CD14-positive monocyte (primary cell): ENCODE data around the gene C17orf50. TPM values are rescaled to one million over a fixed set of nuclear protein-coding genes. Genes with fewer than 3 reads are reported as not detected.

ENCODE experiments used
- DNase-seq, 3 donors: peaks; one replicate each; pipeline ENCODE4 v3.0.0-alpha.2; 2011 to 2022
- H2AFZ ChIP-seq: 2 replicates; pipeline ENCODE4 v1.6.0; 2012; ENCODE audit warnings: mild to moderate bottlenecking, low read depth, low read length, inconsistent platforms; ENCODE audit not compliant: insufficient read depth, poor library complexity, severe bottlenecking
- H3K27ac ChIP-seq, 2 donors: 1 replicate in 1 of 2; 2 replicates in 1 of 2; pipeline ENCODE4 v1.5.1; 2012 to 2013; ENCODE audit warnings: low read length in 2 of 2, control low read depth in 1 of 2, inconsistent platforms in 1 of 2, low read depth in 1 of 2, mild to moderate bottlenecking in 1 of 2
- H3K27me3 ChIP-seq, 2 donors: one replicate each; pipeline versions ENCODE4 v1.6.0 to v1.6.1; 2011 to 2013; ENCODE audit warnings: low read length in 2 of 2; ENCODE audit not compliant: control insufficient read depth in 2 of 2, insufficient read depth in 2 of 2
- H3K36me3 ChIP-seq, 2 donors: replicated peaks in 1 of 2; 1 replicate in 1 of 2; 2 replicates in 1 of 2; pipeline versions ENCODE4 v1.5.1 to v1.6.1; 2012 to 2013; ENCODE audit warnings: low read length in 2 of 2, control low read depth in 1 of 2, inconsistent platforms in 1 of 2, mild to moderate bottlenecking in 1 of 2; ENCODE audit not compliant: insufficient read depth in 2 of 2, control insufficient read depth in 1 of 2
- H3K4me1 ChIP-seq, 2 donors: 1 replicate in 1 of 2; 2 replicates in 1 of 2; pipeline versions ENCODE4 v1.5.1 to v1.6.1; 2012 to 2013; ENCODE audit warnings: low read length in 2 of 2, control low read depth in 1 of 2, inconsistent platforms in 1 of 2, mild to moderate bottlenecking in 1 of 2, moderate library complexity in 1 of 2; ENCODE audit not compliant: insufficient read depth in 2 of 2, control insufficient read depth in 1 of 2
- H3K4me2 ChIP-seq: replicated peaks from 2 replicates; pipeline ENCODE3; 2012; ENCODE audit warnings: low read length, moderate library complexity, mild to moderate bottlenecking; ENCODE audit not compliant: poor library complexity, severe bottlenecking; ENCODE audit errors: extremely low read depth
- H3K4me3 ChIP-seq, 3 experiments: fragments of 200-600 bp in 1 of 3; sonication (generic) in 1 of 3; replicated peaks in 1 of 3; 1 replicate in 2 of 3; 2 replicates in 1 of 3; pipeline ENCODE4 v1.5.1; 2011 to 2013; ENCODE audit warnings: low read length in 3 of 3, mild to moderate bottlenecking in 3 of 3, control low read depth in 2 of 3, low read depth in 2 of 3, inconsistent platforms in 1 of 3, moderate library complexity in 1 of 3
- H3K79me2 ChIP-seq: 2 replicates; pipeline ENCODE4 v1.6.0; 2012; ENCODE audit warnings: mild to moderate bottlenecking, control low read depth, inconsistent platforms, low read length, moderate library complexity; ENCODE audit not compliant: insufficient read depth
- H3K9ac ChIP-seq: 2 replicates; pipeline ENCODE4 v1.6.0; 2017; ENCODE audit warnings: low read length, mild to moderate bottlenecking; ENCODE audit not compliant: insufficient read depth, poor library complexity, severe bottlenecking
- H3K9me3 ChIP-seq, 2 donors: replicated peaks in 1 of 2; 1 replicate in 1 of 2; 2 replicates in 1 of 2; pipeline versions ENCODE4 v1.5.1 to v1.6.1; 2012 to 2013; ENCODE audit warnings: low read length in 2 of 2, control low read depth in 1 of 2; ENCODE audit not compliant: control insufficient read depth in 1 of 2, insufficient read depth in 1 of 2
- H4K20me1 ChIP-seq: 2 replicates; pipeline ENCODE4 v1.6.0; 2012; ENCODE audit warnings: mild to moderate bottlenecking, low read length, control low read depth, moderate library complexity; ENCODE audit not compliant: insufficient read depth
- H3K27ac Mint-ChIP-seq, 7 donors: one replicate each; pipeline ENCODE4 v1.8.0; 2020; ENCODE audit warnings: mild to moderate bottlenecking in 7 of 7, mixed read lengths in 7 of 7, moderate library complexity in 6 of 7, inconsistent platforms in 2 of 7
- H3K27me3 Mint-ChIP-seq, 3 donors: one replicate each; pipeline ENCODE4 v1.8.0; 2021 to 2022; ENCODE audit warnings: low read depth in 3 of 3, mild to moderate bottlenecking in 3 of 3, mixed read lengths in 3 of 3, moderate library complexity in 3 of 3, inconsistent platforms in 1 of 3
- H3K36me3 Mint-ChIP-seq, 2 donors: one replicate each; pipeline ENCODE4 v1.8.0; 2020; ENCODE audit warnings: mixed read lengths in 2 of 2, inconsistent platforms in 1 of 2, mild to moderate bottlenecking in 1 of 2
- H3K4me1 Mint-ChIP-seq: one replicate; pipeline ENCODE4 v1.8.0; 2020; ENCODE audit warnings: mild to moderate bottlenecking, mixed read lengths
- H3K4me3 Mint-ChIP-seq, 2 donors: one replicate each; pipeline ENCODE4 v1.8.0; 2020; ENCODE audit warnings: mild to moderate bottlenecking in 2 of 2, mixed read lengths in 2 of 2, moderate library complexity in 1 of 2
- H3K9me3 Mint-ChIP-seq, 7 donors: one replicate each; pipeline ENCODE4 v1.8.0; 2020 to 2022; ENCODE audit warnings: mixed read lengths in 7 of 7, mild to moderate bottlenecking in 6 of 7, moderate library complexity in 6 of 7, inconsistent platforms in 2 of 7
- WGBS: methylation state at CpG from one replicate; pipeline ENCODE4 v1.1.5; 2013; ENCODE audit warnings: missing lambda C conversion rate; ENCODE audit not compliant: insufficient coverage; 5-methylcytosine and 5-hydroxymethylcytosine counted together
- intact Hi-C, 2 donors: fragments of 100-400 bp; cut with micrococcal nuclease; formaldehyde crosslinking; loops; one replicate each; pipeline versions ENCODE4 v1.15.0 to v1.15.1; 2023
- polyA plus RNA-seq, 3 donors: library from polyadenylated mRNA; depleted of rRNA in 1 of 3; unstranded in 2 of 3; stranded (reverse) in 1 of 3; fragments of 300-500 nt in 2 of 3; fragments of >200 nt in 1 of 3; fragmentation: Illumina TruSeq in 2 of 3; gene quantifications; 1 replicate in 2 of 3; 2 replicates in 1 of 3; pipeline ENCODE4 v1.2.3, GENCODE V29; 2012 to 2021
- TF ChIP-seq, protein P1 (sequence below): fragments of 200-600 bp; IDR thresholded peaks from one replicate; pipeline ENCODE4 v1.8.0; 2022; ENCODE audit warnings: antibody characterized with exemption, mild to moderate bottlenecking

C17orf50 gene
- polyA plus RNA-seq, 3 donors, result 0.23 TPM; not detected in 2

DNA sequence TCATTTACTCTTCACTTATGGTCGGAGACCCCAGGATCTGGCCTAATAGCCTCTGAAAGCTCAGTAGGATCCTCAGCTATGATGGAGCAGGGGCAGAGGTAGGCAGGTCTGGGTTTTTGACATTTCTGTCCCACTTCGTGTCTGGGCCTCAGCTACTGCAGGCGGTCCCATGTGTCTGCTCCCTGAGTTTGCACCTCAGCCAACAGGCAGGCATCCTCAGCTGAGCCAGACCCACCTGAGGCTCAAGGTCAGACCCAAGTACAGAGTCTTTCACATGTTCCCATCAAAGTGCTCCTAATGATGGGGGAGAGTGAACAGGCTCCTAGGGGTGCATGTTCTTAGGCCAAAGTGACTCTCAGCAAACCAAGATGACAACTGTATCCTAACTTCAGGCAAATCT, 32.1 kb upstream of the C17orf50 start:
- peaks cover 4 to 7% of the 10 kb centered on the region in 2 donors for H3K4me1 ChIP-seq
- 90% methylated on average over 2 of the region's 3 CpGs for WGBS
- H3K4me3 ChIP-seq, result no peak overlapping the region
- Mint-ChIP-seq H3K4me1 (peaks cover 11% of the 10 kb centered on the region), H3K27me3 (peaks cover 22 to 30% (median 26%) of the 10 kb centered on the region in 3 donors), H3K27ac (no peak overlapping the region), H3K4me3 (no peak overlapping the region), H3K9me3 (peaks cover 0 to 3% (median 0%) of the 10 kb centered on the region in 7 donors), H3K36me3 (peaks cover 51 to 54% of the 10 kb centered on the region in 2 donors)
- H3K4me2 ChIP-seq, result no peak overlapping the region
- no peaks in the 10 kb centered on the region for H4K20me1 ChIP-seq
- TF ChIP-seq, protein P1, sequence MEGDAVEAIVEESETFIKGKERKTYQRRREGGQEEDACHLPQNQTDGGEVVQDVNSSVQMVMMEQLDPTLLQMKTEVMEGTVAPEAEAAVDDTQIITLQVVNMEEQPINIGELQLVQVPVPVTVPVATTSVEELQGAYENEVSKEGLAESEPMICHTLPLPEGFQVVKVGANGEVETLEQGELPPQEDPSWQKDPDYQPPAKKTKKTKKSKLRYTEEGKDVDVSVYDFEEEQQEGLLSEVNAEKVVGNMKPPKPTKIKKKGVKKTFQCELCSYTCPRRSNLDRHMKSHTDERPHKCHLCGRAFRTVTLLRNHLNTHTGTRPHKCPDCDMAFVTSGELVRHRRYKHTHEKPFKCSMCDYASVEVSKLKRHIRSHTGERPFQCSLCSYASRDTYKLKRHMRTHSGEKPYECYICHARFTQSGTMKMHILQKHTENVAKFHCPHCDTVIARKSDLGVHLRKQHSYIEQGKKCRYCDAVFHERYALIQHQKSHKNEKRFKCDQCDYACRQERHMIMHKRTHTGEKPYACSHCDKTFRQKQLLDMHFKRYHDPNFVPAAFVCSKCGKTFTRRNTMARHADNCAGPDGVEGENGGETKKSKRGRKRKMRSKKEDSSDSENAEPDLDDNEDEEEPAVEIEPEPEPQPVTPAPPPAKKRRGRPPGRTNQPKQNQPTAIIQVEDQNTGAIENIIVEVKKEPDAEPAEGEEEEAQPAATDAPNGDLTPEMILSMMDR, result no peak
- intact Hi-C loops, result no loop called here
- H3K27me3 ChIP-seq, result peaks cover 5 to 23% of the 10 kb centered on the region in 2 donors
- H3K79me2 ChIP-seq, result no peaks in the 10 kb centered on the region
- H3K9me3 ChIP-seq, result no peaks in the 10 kb centered on the region
- no peak overlapping the region for H2AFZ ChIP-seq
- H3K36me3 ChIP-seq, result peaks cover 39 to 52% of the 10 kb centered on the region in 2 donors
- no peak overlapping the region for H3K27ac ChIP-seq
- no peak for DNase-seq
- H3K9ac ChIP-seq, result no peak overlapping the region

DNA sequence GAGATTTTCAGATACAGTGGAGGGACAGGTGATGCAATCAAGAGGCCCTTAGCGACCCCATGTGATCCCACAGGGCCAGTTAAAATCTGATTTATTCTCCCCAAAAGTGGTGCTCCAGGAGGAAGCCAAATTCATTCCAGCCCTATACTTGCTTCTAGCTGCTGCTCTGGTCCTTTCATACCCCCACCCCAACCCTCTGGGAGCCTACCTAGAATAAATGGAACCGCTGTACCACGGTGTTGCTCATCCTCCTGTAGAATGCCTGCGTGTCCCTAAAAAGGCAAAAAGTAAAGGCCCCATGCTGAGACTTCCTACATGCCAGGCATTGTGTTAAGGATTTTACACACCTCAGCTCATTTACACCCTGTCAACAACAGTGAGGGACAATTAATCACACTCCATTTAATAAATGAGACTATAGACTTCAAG, 31.3 kb upstream of the C17orf50 start:
- WGBS, result 67% methylated on average over 1 of the region's 4 CpGs
- no peak overlapping the region for H3K27ac Mint-ChIP-seq

More for the DNA sequence above, 31.3 kb upstream of the C17orf50 start:
- H2AFZ ChIP-seq, result no peak overlapping the region
- H3K9me3 ChIP-seq, result no peaks in the 10 kb centered on the region
- TF ChIP-seq, protein P1, result no peak
- intact Hi-C loops, result no loop called here
- peaks cover 30 to 43% of the 10 kb centered on the region in 2 donors for H3K36me3 ChIP-seq
- no peak for DNase-seq
- Mint-ChIP-seq H3K4me3 (no peak overlapping the region), H3K4me1 (peaks cover 11% of the 10 kb centered on the region), H3K36me3 (peaks cover 43 to 45% of the 10 kb centered on the region in 2 donors), H3K27me3 (peaks cover 22 to 33% (median 26%) of the 10 kb centered on the region in 3 donors), H3K9me3 (peaks cover 0 to 3% (median 0%) of the 10 kb centered on the region in 7 donors)
- H3K79me2 ChIP-seq, result no peaks in the 10 kb centered on the region
- H3K27ac ChIP-seq, result no peak overlapping the region
- no peaks in the 10 kb centered on the region for H4K20me1 ChIP-seq
- H3K9ac ChIP-seq, result no peak overlapping the region
- peaks cover 5 to 23% of the 10 kb centered on the region in 2 donors for H3K27me3 ChIP-seq
- H3K4me3 ChIP-seq, result no peak overlapping the region
- peaks cover 4 to 7% of the 10 kb centered on the region in 2 donors for H3K4me1 ChIP-seq
- no peak overlapping the region for H3K4me2 ChIP-seq
